Uterus (tissue), 2 donors: ENCODE measurements around the gene MAP4.

Source experiments
- POLR2A ChIP-seq, 2 donors: fragments of 450-650 bp; IDR thresholded peaks; one replicate each; pipeline ENCODE4 v1.6.1; 2016; ENCODE audit warnings: antibody characterized with exemption in 2 of 2, mild to moderate bottlenecking in 1 of 2, moderate library complexity in 1 of 2
- TF ChIP-seq, protein P1 (sequence below), 4 experiments: fragments of 200-600 bp in 2 of 4; fragments of 450-650 bp in 2 of 4; sonication (generic) in 2 of 4; IDR thresholded peaks; one replicate each; pipeline ENCODE4 v1.5.1; 2016 to 2019; ENCODE audit warnings: antibody characterized with exemption in 4 of 4, mild to moderate bottlenecking in 2 of 4, moderate library complexity in 1 of 4

- no peak for TF ChIP-seq POLR2A (IDR thresholded peaks at IDR 0.05)
- TF ChIP-seq, protein P1, sequence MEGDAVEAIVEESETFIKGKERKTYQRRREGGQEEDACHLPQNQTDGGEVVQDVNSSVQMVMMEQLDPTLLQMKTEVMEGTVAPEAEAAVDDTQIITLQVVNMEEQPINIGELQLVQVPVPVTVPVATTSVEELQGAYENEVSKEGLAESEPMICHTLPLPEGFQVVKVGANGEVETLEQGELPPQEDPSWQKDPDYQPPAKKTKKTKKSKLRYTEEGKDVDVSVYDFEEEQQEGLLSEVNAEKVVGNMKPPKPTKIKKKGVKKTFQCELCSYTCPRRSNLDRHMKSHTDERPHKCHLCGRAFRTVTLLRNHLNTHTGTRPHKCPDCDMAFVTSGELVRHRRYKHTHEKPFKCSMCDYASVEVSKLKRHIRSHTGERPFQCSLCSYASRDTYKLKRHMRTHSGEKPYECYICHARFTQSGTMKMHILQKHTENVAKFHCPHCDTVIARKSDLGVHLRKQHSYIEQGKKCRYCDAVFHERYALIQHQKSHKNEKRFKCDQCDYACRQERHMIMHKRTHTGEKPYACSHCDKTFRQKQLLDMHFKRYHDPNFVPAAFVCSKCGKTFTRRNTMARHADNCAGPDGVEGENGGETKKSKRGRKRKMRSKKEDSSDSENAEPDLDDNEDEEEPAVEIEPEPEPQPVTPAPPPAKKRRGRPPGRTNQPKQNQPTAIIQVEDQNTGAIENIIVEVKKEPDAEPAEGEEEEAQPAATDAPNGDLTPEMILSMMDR (IDR thresholded peaks at IDR 0.05), result no peak
Measured at GRCh38 chr3:47874913-47875312, 141.3 kb downstream of the MAP4 start.
